H9 (cell line): ENCODE measurements around the gene AGMO. TPM values are rescaled to one million over a fixed set of nuclear protein-coding genes. Genes with fewer than 3 reads are reported as not detected.

Source experiments
- DNase-seq: peaks from one replicate; pipeline ENCODE4 v3.0.0-alpha.2; 2017
- H2AFZ ChIP-seq: one replicate; pipeline ENCODE4 v1.6.1; 2013; ENCODE audit warnings: mild to moderate bottlenecking, low read length, control low read depth, moderate library complexity
- H2AK5ac ChIP-seq: 2 replicates; pipeline ENCODE4 v1.6.1; 2013; ENCODE audit warnings: low read length, control low read depth, mixed read lengths; ENCODE audit not compliant: insufficient read length
- H2BK120ac ChIP-seq: one replicate; pipeline ENCODE4 v1.6.1; 2013; ENCODE audit warnings: low read depth, mild to moderate bottlenecking, low read length, control low read depth, inconsistent platforms; ENCODE audit not compliant: poor library complexity, severe bottlenecking
- H2BK12ac ChIP-seq: 2 replicates; pipeline ENCODE4 v1.6.1; 2013; ENCODE audit warnings: low read length, control low read depth, mixed read lengths, low read depth; ENCODE audit not compliant: insufficient read length
- H2BK15ac ChIP-seq: 2 replicates; pipeline ENCODE4 v1.6.1; 2013; ENCODE audit warnings: low read depth, low read length, control low read depth
- H2BK20ac ChIP-seq: one replicate; pipeline ENCODE4 v1.6.1; 2013; ENCODE audit warnings: low read depth, mild to moderate bottlenecking, low read length, control low read depth, inconsistent platforms; ENCODE audit not compliant: poor library complexity, severe bottlenecking
- H2BK5ac ChIP-seq: 2 replicates; pipeline ENCODE4 v1.6.1; 2013; ENCODE audit warnings: low read length, control low read depth, mixed read lengths; ENCODE audit not compliant: insufficient read length
- H3K14ac ChIP-seq: 2 replicates; pipeline ENCODE4 v1.6.1; 2013; ENCODE audit warnings: low read length, control low read depth; ENCODE audit not compliant: insufficient read depth
- H3K18ac ChIP-seq: 2 replicates; pipeline ENCODE4 v1.6.1; 2013; ENCODE audit warnings: low read depth, mild to moderate bottlenecking, mixed read lengths, low read length, control low read depth; ENCODE audit not compliant: insufficient read length
- H3K23ac ChIP-seq: 2 replicates; pipeline ENCODE4 v1.6.1; 2013; ENCODE audit warnings: low read length, control low read depth, mixed read lengths, low read depth; ENCODE audit not compliant: insufficient read length
- H3K23me2 ChIP-seq: 2 replicates; pipeline ENCODE4 v1.6.1; 2013; ENCODE audit warnings: low read depth, mild to moderate bottlenecking, mixed read lengths, low read length, control low read depth; ENCODE audit not compliant: insufficient read length, poor library complexity, severe bottlenecking
- H3K27ac ChIP-seq: 2 replicates; pipeline ENCODE4 v1.5.1; 2013; ENCODE audit warnings: low read length, control low read depth, mixed read lengths, low read depth; ENCODE audit not compliant: insufficient read length
- H3K27me3 ChIP-seq: 2 replicates; pipeline ENCODE4 v1.6.1; 2013; ENCODE audit warnings: low read length, control low read depth, inconsistent platforms; ENCODE audit not compliant: insufficient read depth
- H3K4ac ChIP-seq: 2 replicates; pipeline ENCODE4 v1.6.1; 2013; ENCODE audit warnings: low read depth, mild to moderate bottlenecking, control low read depth, inconsistent platforms, low read length, moderate library complexity
- H3K4me1 ChIP-seq: 2 replicates; pipeline ENCODE4 v1.6.1; 2013; ENCODE audit warnings: low read length, control low read depth, inconsistent platforms; ENCODE audit not compliant: insufficient read depth
- H3K4me2 ChIP-seq: 2 replicates; pipeline ENCODE4 v1.6.1; 2013; ENCODE audit warnings: low read length, control low read depth, mixed read lengths; ENCODE audit not compliant: insufficient read length, insufficient read depth
- H3K56ac ChIP-seq: 2 replicates; pipeline ENCODE4 v1.6.1; 2013; ENCODE audit warnings: low read depth, mild to moderate bottlenecking, mixed read lengths, low read length, control low read depth; ENCODE audit not compliant: insufficient read length
- H3K79me1 ChIP-seq: 2 replicates; pipeline ENCODE4 v1.6.1; 2013; ENCODE audit warnings: low read depth, mild to moderate bottlenecking, moderate library complexity, low read length, control low read depth, inconsistent platforms; ENCODE audit not compliant: insufficient read depth, poor library complexity, severe bottlenecking
- H3K79me2 ChIP-seq: 2 replicates; pipeline ENCODE4 v1.6.1; 2013; ENCODE audit warnings: low read length, control low read depth, inconsistent platforms; ENCODE audit not compliant: insufficient read depth
- H3K9ac ChIP-seq: 2 replicates; pipeline ENCODE4 v1.6.1; 2013; ENCODE audit warnings: low read length, control low read depth, mixed read lengths; ENCODE audit not compliant: insufficient read length; ENCODE audit errors: extremely low read depth
- H3K9me3 ChIP-seq: one replicate; pipeline ENCODE4 v1.6.1; 2013; ENCODE audit warnings: low read depth, low read length, inconsistent platforms; ENCODE audit not compliant: control insufficient read depth
- H3T11ph ChIP-seq: one replicate; pipeline ENCODE4 v1.6.1; 2013; ENCODE audit warnings: mild to moderate bottlenecking, low read length, control low read depth, inconsistent platforms
- H4K20me1 ChIP-seq: one replicate; pipeline ENCODE4 v1.6.1; 2013; ENCODE audit not compliant: control insufficient read depth, insufficient read length, insufficient read depth
- H4K5ac ChIP-seq: 2 replicates; pipeline ENCODE4 v1.6.1; 2013; ENCODE audit warnings: low read depth, mild to moderate bottlenecking, mixed read lengths, low read length, control low read depth; ENCODE audit not compliant: insufficient read length
- H4K8ac ChIP-seq: replicated peaks from 2 replicates; pipeline ENCODE4 v1.6.1; 2013; ENCODE audit warnings: low read length, control low read depth, mixed read lengths, low read depth; ENCODE audit not compliant: insufficient read length
- H4K91ac ChIP-seq: 2 replicates; pipeline ENCODE4 v1.6.1; 2013; ENCODE audit warnings: low read depth, mild to moderate bottlenecking, moderate library complexity, mixed read lengths, low read length, control low read depth; ENCODE audit not compliant: insufficient read length
- H3K27ac Mint-ChIP-seq, 3 experiments: 2 replicates in 2 of 3; 3 replicates in 1 of 3; pipeline ENCODE4 v1.8.0; 2020 to 2021; ENCODE audit warnings: mixed read lengths in 3 of 3, mild to moderate bottlenecking in 1 of 3, moderate library complexity in 1 of 3
- H3K27me3 Mint-ChIP-seq: 2 replicates; pipeline ENCODE4 v1.8.0; 2021; ENCODE audit warnings: low read depth, mild to moderate bottlenecking, moderate library complexity, mixed read lengths
- H3K36me3 Mint-ChIP-seq, 3 experiments: 2 replicates in 2 of 3; 3 replicates in 1 of 3; pipeline ENCODE4 v1.8.0; 2020 to 2021; ENCODE audit warnings: low read depth in 3 of 3, mixed read lengths in 3 of 3; ENCODE audit not compliant: insufficient read depth in 1 of 3
- H3K4me1 Mint-ChIP-seq, 2 experiments: 2 replicates each; pipeline ENCODE4 v1.8.0; 2020; ENCODE audit warnings: mixed read lengths in 2 of 2
- H3K4me3 Mint-ChIP-seq, 2 experiments: 2 replicates in 1 of 2; 3 replicates in 1 of 2; pipeline ENCODE4 v1.8.0; 2020 to 2021; ENCODE audit warnings: mild to moderate bottlenecking in 2 of 2, mixed read lengths in 2 of 2, moderate library complexity in 1 of 2
- H3K9me3 Mint-ChIP-seq, 2 experiments: 2 replicates in 1 of 2; 3 replicates in 1 of 2; pipeline ENCODE4 v1.8.0; 2020; ENCODE audit warnings: mild to moderate bottlenecking in 2 of 2, mixed read lengths in 2 of 2, moderate library complexity in 1 of 2
- CTCF ChIP-seq: fragments of 200-600 bp; sonication (generic); conservative IDR thresholded peaks from 3 replicates; pipeline ENCODE4 v1.8.0; 2021; ENCODE audit warnings: antibody characterized with exemption, mild to moderate bottlenecking
- WGBS: extraction: QIAGEN DNeasy Blood & Tissue Kit; methylation state at CpG from one replicate; pipeline ENCODE4 v1.1.7; 2013; ENCODE audit warnings: missing lambda C conversion rate, low lambda C conversion rate, mixed read lengths; ENCODE audit not compliant: insufficient read length; ENCODE audit errors: extremely low coverage; 5-methylcytosine and 5-hydroxymethylcytosine counted together
- total RNA-seq: library from RNA; stranded (reverse); gene quantifications from 2 replicates; pipeline ENCODE4 v1.2.1, GENCODE V29; 2021

Gene AGMO
- total RNA-seq, 1 experiment from 2014 or later: 0.70 TPM

DNA sequence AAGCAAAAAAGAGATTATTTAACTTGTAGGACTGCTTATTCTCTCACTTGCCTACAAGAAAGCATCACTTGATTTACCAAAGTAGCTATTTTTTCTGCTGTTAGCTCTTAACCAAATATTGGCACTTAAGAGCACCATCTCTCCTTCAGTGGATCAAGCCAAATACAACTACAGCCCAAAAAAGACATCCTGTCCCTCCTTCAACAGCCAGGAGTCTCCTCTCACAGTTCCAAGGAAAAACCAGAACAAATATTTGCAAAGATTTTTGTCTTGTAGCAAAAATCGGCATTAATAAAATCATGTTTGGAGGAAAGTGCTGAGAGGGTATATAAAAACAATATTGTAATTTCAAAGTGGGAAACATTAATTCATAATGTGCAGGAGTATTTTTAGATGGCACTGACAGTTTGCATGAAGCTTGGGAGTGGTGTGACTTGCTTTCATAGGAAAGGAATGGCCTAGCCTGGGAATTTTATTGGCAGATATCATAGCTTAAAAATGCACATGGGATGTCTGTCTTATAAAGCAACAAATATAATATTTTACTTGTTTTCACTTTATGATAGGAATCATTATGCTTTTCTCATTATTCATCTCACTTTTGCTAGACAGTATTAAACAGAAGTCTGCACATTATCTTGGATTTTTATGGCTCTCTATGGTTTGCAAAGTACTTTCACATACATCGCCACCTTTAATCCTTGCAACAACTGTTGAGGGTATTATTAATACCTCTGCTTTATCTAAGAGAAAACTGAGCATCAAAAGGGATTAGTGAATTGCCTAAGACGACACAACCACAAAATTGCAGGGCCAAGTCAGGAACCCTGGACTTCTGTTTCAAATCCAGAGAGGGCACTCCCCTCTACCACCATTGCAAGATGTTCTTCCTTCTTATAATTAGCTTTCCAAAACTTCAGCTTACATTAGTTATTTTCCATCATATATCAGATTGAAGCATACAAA, 103.5 kb downstream of the AGMO start:
- Mint-ChIP-seq H3K27me3 (no peaks in the 10 kb centered on the region), H3K9me3 (no peaks in the 10 kb centered on the region), H3K4me1 (no peaks in the 10 kb centered on the region), H3K4me3 (no peak overlapping the region), H3K27ac (no peak overlapping the region), H3K36me3 (no peaks in the 10 kb centered on the region)
- H3K56ac ChIP-seq: no peak overlapping the region
- H4K20me1 ChIP-seq: no peaks in the 10 kb centered on the region
- no peak overlapping the region for H2AFZ ChIP-seq
- H3K4me1 ChIP-seq: no peaks in the 10 kb centered on the region
- no peak overlapping the region for H2BK5ac ChIP-seq
- no peak overlapping the region for H3T11ph ChIP-seq
- no peaks in the 10 kb centered on the region for H3K9me3 ChIP-seq
- no peak overlapping the region for H3K4me2 ChIP-seq
- no peak overlapping the region for H2BK20ac ChIP-seq
- no peak overlapping the region for H2BK15ac ChIP-seq
- no peak overlapping the region for H3K23ac ChIP-seq
- no peaks in the 10 kb centered on the region for H3K27me3 ChIP-seq
- H2BK12ac ChIP-seq: no peak overlapping the region
- no peak overlapping the region for H3K27ac ChIP-seq
- H3K23me2 ChIP-seq: no peaks in the 10 kb centered on the region
- H2BK120ac ChIP-seq: no peak overlapping the region
- no peak for TF ChIP-seq CTCF
- H4K8ac ChIP-seq: no peak overlapping the region
- DNase-seq: no peak
- no peak overlapping the region for H3K14ac ChIP-seq
- no peak overlapping the region for H2AK5ac ChIP-seq
- no peak overlapping the region for H3K4ac ChIP-seq
- no peaks in the 10 kb centered on the region for H3K79me1 ChIP-seq
- no peak overlapping the region for H3K18ac ChIP-seq
- H4K91ac ChIP-seq: no peak overlapping the region
- no CpG with 5 or more reads among the region's 3 CpGs for WGBS
- no peak overlapping the region for H3K9ac ChIP-seq
- no peaks in the 10 kb centered on the region for H3K79me2 ChIP-seq
- H4K5ac ChIP-seq: no peak overlapping the region
